HG02571 (cell line): ENCODE data around the gene ERO1A.
"Not testable (repeated sequence)": the region's sequence is repeated elsewhere in the genome, so short reads cannot be mapped to it uniquely, and the experiment has no call there.

Experiments used
- ATAC-seq: cut with Tn5 transposase; IDR thresholded peaks from one replicate; pipeline ENCODE4 v1.9.1; 2021; ENCODE audit warnings: mild to moderate bottlenecking, moderate library complexity; ENCODE audit not compliant: unreplicated experiment

The ERO1A gene, protein sequence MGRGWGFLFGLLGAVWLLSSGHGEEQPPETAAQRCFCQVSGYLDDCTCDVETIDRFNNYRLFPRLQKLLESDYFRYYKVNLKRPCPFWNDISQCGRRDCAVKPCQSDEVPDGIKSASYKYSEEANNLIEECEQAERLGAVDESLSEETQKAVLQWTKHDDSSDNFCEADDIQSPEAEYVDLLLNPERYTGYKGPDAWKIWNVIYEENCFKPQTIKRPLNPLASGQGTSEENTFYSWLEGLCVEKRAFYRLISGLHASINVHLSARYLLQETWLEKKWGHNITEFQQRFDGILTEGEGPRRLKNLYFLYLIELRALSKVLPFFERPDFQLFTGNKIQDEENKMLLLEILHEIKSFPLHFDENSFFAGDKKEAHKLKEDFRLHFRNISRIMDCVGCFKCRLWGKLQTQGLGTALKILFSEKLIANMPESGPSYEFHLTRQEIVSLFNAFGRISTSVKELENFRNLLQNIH

GRCh38 chr14:52695481-52696091 is at the start of gene ERO1A:
ERO1A (minus strand) TSS chr14:52695558; CDS start chr14:52695481, 77 bp downstream.
- peak; percentile 73 for ATAC-seq

GRCh38 chr14:52741865-52742264 is 46.5 kb upstream of the ERO1A start:
- ATAC-seq: no peak

GRCh38 chr14:52740751-52741150 is 45.4 kb upstream of the ERO1A start:
- no peak for ATAC-seq

- ATAC-seq: no peak
Measured at GRCh38 chr14:52738409-52738808, 43.1 kb upstream of the ERO1A start.

DNA sequence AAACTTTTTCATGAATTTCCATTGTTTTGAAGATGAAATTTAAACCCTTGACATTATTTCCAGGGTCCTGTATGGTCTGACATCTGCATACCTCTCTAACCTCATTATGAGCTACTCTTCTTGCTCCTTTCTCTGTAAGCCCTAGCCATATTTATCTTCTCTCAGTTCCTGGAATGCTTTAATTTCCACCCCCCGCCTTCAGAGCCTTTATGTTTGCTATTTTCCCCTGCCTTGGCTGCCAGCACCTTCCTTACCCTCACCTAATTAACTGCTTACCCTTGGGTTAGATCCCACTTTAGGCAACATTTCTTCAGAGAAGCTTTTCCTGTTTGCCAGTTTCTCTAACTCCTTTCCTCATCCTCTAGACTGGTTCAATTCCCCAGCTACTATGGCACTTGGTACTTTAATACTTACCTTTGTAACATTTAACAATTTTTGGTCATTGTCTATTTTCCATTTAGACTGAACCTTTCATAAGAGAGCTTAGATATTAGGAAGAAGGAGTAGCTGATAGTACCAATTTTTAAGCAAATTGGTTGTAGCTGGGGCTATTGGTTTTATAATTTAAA is 40.6 kb upstream of the ERO1A start:
- ATAC-seq: no peak

DNA sequence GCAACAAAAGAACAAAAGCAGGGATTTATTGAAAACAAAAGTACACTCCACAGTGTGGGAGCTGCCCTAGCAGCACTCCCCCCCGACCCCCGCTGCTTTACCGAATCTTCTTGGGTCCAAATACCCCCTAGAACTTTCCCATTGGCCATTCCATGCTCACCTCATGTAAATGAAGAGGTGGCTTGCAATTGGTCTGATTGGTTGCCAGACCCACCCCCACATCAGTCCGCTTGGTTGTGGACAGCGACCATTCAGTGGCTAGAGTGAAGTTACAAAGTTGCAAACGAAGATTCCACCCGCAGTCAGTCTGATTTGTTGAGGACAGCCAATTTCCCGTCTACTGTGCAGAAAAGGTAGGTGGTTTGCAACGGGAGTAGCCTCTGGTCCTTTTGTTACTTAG is 38.5 kb upstream of the ERO1A start:
- no peak for ATAC-seq

GRCh38 chr14:52730709-52731111 is 35.4 kb upstream of the ERO1A start:
- ATAC-seq: no peak

- ATAC-seq: peak; percentile 93
Measured at GRCh38 chr14:52729925-52730708, 34.8 kb upstream of the ERO1A start, which contains the start of gene STYX. STYX (plus strand) TSS chr14:52730166; CDS start chr14:52730475, 309 bp downstream.

DNA sequence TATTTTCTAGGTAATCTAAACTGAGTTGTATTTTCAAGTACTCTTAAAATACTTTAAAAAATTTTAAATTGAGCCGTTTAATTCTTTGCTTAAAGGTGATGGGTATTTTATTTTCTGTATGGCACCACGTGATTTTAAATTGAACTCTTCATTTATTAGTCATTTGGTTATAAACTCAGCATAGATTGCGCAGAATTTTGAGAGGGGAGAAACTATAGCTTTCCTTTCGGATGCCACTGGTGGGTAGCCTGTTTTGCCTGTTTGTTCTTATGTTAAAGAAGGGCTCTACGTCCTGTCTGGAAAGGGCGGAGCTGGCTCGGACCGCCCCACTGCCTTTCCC is 34.2 kb upstream of the ERO1A start:
- ATAC-seq: no peak

DNA sequence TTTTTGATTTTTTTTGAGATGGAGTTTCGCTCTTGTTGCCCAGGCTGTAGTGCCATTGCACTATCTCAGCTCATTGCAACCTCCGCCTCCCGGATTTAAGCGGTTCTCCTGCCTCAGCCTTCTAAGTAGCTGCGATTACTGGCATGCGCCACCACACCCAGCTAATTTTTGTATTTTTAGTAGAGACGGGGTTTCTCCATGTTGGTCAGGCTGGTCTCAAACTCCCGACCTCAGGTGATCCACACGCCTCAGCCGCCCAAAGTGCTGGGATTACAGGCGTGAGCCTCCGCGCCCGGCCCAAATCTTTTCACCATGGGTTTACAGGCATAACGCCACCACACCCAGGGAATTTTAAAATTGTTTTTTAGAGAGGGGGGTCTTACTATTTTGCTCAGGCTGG is 33.7 kb upstream of the ERO1A start:
- ATAC-seq: not testable (repeated sequence)

GRCh38 chr14:52727509-52727908 is 32.2 kb upstream of the ERO1A start:
- not testable (repeated sequence) for ATAC-seq

- no peak for ATAC-seq
Measured at GRCh38 chr14:52724360-52724644, 28.9 kb upstream of the ERO1A start.

GRCh38 chr14:52723514-52724359 is 28.4 kb upstream of the ERO1A start:
- no peak for ATAC-seq

GRCh38 chr14:52716155-52716554 is 20.8 kb upstream of the ERO1A start:
- no peak for ATAC-seq

DNA sequence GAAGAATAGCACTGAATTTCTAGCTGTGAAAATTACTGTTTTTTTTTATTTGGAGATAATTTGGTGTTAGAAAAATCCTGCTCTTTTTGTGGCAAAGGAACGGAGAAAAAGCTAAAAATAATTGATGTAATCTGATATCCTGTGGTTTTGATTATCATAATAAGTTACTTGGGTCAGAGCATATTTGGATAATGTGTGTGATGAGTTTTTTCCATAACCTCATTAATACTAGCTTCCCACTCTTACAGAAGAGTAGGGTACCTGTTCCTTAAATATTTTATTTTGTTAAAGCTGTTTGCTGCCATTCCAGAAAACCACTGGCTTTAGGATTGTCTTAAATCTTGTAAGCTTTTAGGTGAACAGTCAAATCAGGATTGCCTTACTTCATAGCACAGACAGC is 16.3 kb upstream of the ERO1A start:
- ATAC-seq: no peak

DNA sequence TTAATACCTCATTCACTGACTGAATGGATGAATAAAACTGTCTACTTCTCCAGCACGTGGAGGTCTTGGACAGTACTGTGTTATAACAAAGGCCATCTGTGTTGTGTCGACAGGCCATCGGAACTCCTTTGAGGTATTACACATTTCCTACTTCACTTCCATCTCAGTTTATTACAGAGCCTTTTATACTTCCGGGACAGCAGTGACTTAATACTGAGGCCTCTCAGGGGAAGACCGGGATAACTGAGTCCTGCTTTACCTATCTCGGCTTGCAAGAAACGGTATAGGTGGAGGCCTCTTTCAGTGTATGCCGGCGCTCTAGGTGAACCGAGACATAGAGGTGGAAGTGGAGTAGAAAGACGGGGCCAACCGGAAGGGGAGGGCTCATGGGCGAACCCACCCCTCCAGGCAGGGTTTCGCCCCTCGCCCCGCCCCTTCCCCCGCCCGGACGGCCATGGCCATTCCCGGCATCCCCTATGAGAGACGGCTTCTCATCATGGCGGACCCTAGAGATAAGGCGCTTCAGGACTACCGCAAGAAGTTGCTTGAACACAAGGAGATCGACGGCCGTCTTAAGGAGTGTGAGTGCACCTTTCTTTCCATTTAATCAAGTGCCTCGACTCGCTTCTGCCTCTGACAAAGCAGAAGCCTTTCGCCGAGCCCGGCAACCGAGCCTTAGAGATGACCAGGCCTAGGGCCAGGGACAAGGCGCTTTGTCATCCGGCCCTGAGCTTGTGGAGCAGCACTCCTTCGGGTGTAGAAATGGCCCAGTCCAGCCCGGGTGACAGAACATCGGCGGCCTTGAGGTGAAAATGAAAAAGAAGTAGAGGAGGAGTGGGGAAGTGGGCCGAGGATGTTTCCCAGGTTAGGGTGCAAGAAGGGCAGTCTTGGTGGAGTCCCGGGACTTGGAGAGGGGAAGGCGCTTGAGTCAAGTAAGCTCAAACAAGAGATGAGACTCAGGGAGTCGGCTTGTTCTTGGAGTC is 11.7 kb upstream of the ERO1A start, which contains the start of gene PSMC6:
PSMC6 (plus strand) TSS at position 477 of the 983 bp plus-strand sequence; CDS start at position 497, 20 bp downstream.
- peak; percentile 94 for ATAC-seq

DNA sequence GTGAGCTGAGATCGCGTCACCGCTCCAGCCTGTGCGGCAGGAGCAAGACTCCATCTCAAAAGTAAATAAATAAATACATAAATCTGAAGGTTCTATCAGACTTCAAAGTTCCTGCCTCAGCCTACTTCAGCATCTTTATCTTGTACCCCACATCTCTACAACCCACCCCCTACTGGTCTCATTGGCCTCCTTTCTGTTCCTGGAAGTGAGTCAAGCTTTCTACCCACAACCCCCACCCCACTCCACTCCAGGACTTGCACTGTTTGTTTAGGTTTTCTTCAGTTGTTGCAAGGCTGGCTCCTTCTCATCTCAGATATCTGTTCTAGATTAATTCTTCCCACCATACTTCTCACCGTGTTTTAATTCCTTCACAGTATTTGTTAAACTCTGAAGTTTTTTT is 10.9 kb upstream of the ERO1A start:
- ATAC-seq: no peak

DNA sequence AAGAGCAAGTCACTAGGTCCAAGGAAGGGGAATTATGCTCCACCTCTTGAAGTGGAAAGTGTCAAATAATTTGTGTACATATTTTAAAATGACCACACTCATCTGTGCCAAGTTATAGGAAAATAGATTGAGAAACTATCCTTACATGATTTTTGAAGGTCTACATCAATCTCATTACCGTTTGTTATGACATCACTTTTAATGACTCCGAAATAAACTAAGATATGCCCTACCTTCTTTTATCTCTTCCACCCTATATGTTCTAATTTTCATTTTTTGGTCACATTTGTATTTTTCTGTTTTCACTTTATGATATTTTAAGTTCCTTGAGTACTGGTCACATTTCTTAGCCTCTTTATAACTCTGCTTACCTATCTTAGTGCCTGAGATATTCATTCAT is 8.3 kb upstream of the ERO1A start:
- no peak for ATAC-seq

DNA sequence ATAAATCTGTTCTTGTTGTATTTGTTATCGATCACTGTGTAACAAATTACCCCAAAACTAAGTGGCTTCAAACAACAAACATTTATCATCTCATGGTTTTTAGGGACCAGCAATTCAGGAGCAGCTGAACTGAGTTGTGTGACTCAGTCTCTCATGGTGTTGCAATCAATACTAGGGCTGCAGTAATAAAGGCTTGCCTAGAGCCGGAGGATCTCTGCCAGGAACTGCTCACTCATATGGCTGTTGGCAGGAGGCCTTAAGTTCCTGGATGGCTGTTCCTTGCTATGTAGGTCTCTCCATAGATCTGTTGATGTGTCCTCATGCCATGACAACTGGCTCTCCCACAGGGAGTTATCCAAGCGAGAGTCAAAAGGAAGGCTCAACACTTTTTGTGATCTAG is 7.9 kb upstream of the ERO1A start:
- no peak for ATAC-seq
